HG03045 (cell line): ENCODE measurements around the gene MBD1.
"Not testable (repeated sequence)": the region's sequence is repeated elsewhere in the genome, so short reads cannot be mapped to it uniquely, and the experiment has no call there.

Experiments
- ATAC-seq: cut with Tn5 transposase; IDR thresholded peaks from one replicate; pipeline ENCODE4 v1.9.1; 2021; ENCODE audit warnings: mild to moderate bottlenecking, moderate library complexity; ENCODE audit not compliant: unreplicated experiment

The MBD1 gene

DNA sequence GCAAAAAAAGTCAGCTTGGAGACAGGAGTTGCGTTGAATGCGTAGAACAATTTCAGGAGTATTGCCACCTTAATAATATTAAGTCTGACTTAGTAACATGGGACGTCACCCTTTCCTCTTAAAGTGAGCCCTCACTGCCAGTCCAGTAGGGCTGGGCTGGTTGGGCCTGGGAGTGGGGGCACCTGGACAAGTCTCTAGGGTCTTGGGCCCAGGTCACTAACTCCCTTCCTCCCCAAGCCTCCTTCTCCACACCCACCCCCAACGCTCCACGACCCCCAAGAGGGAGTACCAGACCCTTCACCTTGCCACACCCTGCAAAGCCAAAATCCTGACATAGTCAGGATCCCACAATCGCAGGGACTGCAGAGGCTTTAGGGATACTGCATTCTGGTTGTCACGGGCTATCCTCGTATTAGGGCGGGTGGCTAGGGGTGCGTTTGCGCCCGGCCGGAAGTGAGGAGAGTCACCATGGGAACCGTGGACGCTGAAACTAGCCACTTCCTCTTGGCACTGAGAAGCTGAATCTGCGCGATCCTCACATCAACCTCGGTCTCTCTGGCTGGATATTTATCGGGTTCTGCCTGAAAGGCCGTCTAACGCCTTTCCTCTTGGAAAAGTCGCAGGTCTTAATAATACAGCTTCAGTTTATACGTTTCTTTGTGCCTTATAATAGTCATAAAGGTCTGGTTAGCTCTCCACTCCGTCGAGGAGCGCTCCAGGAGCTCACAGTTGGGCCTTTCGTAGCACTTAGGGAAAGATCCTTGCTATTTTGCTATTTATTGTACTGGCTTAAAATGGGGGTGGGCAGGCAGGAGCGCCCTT lies 16.5 kb upstream of the MBD1 start:
- peak; percentile 99 for ATAC-seq

DNA sequence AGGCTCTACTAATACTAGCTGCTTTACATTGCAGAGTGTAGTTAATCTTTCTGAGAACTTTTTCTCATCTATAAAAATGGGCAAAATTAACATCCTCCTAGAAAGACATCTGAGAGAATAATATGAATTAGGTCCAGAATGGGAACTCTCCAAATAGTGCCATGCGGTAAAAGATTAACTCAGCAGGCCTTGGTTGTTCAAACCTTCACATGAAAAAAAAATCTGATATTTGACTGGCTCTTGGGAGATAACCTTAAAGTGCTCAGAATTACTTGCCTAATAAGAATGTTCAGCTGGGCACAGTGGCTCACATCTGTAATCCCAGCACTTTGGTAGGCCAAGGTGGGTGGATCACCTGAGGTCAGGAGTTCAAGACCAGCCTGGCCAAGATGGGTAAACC lies 11.7 kb upstream of the MBD1 start:
- ATAC-seq = no peak

DNA sequence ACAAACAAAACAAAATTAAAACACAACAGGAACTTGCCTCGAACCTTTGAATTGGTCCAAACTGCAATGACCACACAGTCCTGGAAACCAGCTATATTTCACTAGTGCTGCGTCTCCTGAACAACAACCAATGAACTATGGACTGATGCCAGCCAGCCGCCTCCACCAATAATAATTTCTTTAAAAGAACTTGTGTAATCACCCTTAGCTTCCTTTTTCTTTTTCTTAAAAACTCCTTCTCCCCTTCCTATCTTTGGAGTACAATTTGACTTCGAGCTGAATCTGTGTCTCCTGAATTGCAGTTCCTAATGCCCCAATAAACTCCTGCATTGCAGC lies 7.8 kb upstream of the MBD1 start:
- ATAC-seq = no peak

DNA sequence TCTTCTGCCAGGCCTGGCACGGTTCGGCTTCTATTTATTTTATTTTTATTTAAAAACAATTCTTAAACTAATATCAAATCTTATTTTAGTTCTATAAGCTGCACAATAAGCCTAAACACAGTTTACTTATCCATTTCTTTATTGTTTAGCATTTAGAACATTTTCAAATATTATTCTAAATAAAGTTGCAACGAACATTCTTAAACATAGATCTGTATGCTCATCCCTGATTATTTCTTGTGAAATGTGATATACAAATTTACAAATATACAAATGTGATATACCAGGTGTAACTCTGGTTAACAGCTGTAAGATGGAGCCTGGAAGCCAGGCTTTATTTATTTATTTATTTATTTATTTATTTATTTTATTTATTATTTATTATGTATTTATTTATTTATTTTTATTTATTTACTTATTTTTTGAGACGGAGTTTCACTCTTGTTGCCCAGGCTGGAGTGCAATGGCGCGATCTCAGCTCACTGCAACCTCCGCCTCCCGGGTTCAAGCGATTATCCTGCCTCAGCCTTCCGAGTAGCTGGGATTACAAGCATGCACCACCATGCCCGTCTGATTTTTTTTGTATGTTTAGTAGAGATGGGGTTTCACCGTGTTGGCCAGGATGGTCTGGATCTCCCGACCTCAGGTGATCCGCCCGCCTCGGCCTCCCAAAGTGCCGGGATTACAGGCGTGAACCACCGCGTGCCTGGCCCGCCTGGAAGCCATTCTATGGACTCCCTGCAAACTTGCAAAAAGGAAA lies 7.2 kb upstream of the MBD1 start:
- ATAC-seq = not testable (repeated sequence)

DNA sequence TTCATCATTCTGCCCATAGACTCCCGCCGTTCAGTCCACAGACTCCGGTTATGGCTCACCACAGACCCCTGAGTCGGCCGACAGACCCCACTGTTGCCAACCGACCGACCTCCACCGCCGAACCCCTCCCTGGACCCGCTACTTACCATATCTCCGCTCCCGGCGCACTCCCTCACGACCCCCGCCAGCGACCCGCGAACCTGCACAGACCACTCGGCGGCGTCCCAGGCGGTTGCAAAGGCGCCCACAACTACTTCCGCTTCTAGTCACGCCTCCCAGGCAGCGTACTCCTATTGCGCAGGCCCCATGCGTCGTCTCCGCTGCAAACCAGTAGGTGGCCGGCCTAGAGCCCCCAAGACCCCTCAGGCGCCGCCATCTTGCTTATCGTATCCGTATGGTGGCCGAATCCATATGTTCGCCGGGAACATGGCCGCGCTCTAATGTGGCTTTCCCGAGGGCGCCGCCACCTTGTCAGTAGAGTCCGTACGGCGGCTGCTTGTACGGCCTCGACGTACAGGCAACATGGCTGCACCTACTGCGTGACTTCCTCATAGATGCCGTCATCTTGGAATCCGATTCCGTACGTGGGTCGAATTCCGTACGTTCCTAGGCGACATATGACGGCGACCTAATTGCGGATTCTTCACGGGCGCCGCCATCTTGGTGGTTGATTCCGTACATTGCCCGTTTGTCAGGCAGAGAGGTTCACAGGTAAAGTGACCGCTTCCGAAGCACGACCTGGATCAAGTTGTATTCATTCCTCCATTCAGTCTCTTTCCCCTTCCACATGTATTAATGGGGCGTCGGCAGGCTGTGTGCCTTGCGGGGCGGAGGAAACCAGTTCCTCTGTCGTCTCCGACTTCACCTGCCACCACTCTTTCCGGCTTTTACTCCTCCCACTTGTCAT lies 6.4 kb upstream of the MBD1 start, which contains the start of gene CXXC1:
TSS of gene CXXC1 (minus strand) at position 252 of the 907 bp plus-strand sequence. CDS start at position 149, 103 bp downstream.
- peak; percentile 88 for ATAC-seq

- peak; percentile 2 for ATAC-seq
Measured at GRCh38 chr18:50287028-50287440, 5.7 kb upstream of the MBD1 start.

DNA sequence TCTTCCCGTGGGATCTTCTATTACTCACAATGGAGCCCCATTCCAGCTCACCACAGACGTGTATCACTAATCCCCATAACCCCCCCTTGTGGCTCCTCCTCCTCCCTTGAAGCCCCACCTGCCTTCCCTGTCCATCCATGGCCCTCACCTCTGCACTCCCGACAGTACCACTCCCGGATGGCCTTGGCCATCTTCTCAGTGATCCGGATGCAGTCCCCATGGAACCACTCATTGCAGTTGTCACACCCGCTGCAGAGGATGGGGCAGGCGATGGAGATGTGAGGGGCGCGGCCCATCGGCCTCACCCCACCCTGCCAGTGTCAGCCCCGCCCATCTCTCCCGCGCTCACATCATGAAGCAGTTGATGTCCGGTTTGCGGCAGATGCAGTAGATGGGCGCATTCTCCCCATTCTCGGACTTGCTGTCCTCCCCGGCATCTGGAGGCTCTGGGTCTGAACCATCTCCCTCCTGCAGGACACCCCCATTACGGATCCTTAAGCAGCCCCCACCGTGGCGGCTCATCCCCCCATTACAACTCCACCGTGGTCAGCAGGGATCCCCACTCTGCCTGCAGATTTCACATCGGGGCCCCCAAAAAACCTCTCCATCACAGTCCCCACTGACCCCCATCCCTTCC lies 5.2 kb upstream of the MBD1 start:
- no peak for ATAC-seq

- ATAC-seq = no peak
Measured at GRCh38 chr18:50285631-50286321, 4.5 kb upstream of the MBD1 start.

- ATAC-seq = no peak
Measured at GRCh38 chr18:50285071-50285470, 3.7 kb upstream of the MBD1 start.

- ATAC-seq = no peak
Measured at GRCh38 chr18:50284255-50284885, 3.0 kb upstream of the MBD1 start.

DNA sequence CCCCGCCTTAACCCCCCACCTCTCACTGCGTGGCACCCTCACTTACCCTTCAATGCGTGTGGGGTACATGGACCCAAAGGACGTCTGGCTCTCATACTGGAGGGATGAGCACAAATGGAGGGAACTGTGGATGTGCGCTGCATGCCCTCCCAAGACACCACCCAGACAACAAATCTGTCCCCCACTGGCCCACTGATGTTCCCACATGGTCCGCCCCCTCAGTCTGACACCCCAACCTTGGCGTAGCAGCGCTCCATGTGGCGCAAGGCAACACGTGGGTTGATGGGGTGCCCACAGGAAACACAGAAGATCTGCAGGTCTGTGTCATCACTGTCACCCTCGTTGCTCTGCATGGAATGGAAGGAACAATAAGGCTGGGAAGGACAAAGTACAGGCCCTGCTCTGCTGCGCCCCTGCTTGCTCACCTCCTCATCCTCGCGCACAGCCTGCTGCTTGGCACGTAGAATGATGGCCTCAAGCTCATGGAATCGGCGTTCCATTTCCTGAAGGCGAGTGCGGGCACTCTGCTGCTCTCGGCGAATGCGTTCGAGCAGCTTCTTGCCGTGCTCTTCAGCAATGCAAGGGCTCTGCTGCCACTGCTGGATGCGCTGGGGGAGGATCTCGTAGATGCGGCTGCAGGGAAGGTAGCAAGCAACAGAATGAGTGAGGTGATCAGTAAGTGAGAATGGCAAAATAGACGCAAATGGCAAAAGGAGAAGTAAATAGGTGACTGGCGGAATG lies 2.3 kb upstream of the MBD1 start:
- ATAC-seq = no peak

DNA sequence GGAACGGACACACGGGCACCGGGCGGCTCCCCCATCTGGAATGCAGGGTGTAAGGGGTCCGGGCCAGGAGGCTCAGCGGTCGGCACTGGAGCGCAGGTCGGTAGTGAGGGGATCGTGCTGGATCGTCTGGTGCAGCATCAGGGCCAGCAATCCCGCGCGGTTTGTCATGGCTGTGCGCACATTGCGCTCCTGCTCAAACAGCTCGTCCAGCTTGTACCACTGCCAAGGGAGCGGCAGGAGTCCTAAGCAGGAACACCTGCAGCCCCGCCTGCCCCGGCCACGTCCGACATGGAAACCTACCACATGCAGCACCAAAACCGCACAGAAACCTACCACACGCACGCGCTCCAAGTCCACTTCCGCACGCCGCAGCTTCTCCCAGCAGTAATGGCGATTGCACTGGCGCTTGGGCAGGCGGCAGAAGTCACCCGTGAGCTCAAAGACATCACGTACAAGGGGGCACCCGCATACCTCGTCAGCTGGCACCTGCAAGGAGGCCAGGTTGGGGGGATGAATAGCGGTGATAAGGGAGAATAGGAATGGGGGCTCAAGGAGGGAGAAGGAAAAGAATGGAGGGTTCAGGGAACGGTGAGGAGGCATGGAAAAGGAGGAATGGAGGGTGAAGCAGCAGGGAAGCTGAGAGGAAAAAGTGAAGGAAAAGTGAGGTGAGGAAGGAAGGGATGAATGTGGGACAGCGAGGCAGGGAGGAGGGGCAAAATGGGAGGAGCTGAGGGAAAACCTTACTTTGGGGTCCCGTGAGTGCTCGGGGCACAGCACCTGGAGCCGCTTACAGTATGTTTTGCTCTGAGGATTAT lies 1.4 kb upstream of the MBD1 start:
- ATAC-seq = no peak

GRCh38 chr18:50281972-50282520 lies 723 bp upstream of the MBD1 start:
- peak; percentile 3 for ATAC-seq

- no peak for ATAC-seq
Measured at GRCh38 chr18:50280707-50281294, 522 bp downstream of the MBD1 start.

DNA sequence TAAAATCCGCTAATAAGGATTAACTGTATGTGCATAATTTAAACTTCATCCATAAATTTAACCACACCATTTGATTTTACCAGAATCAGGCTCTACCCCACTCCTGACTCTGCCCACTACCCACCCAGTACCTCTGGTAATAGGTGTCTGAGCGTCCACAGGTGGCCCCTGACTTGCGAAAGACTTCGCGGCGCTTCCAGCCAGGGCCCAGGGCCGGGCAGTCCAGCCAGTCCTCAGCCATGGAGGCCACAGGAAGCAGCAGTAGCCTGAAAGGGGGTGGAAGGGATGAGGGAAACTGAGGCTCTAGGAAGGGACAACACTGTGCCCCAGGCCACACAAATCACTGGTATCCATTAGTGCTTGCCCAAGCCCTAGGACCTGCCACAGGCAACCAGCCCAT lies 1.6 kb downstream of the MBD1 start:
- ATAC-seq = no peak

GRCh38 chr18:50277942-50278341 lies 3.4 kb downstream of the MBD1 start:
- no peak for ATAC-seq

- no peak for ATAC-seq
Measured at GRCh38 chr18:50276452-50276851, 4.9 kb downstream of the MBD1 start.
